ENCODE data around the gene SFN. TPM values are rescaled to one million over a fixed set of nuclear protein-coding genes. Genes with fewer than 3 reads are reported as not detected.

SFN gene
- total and polyA plus RNA-seq, 2 of the 13 experiments (the other 11 are each of a cell fraction or from before 2014, with no cell fraction given) = 4.3 to 5.6 TPM

DNA sequence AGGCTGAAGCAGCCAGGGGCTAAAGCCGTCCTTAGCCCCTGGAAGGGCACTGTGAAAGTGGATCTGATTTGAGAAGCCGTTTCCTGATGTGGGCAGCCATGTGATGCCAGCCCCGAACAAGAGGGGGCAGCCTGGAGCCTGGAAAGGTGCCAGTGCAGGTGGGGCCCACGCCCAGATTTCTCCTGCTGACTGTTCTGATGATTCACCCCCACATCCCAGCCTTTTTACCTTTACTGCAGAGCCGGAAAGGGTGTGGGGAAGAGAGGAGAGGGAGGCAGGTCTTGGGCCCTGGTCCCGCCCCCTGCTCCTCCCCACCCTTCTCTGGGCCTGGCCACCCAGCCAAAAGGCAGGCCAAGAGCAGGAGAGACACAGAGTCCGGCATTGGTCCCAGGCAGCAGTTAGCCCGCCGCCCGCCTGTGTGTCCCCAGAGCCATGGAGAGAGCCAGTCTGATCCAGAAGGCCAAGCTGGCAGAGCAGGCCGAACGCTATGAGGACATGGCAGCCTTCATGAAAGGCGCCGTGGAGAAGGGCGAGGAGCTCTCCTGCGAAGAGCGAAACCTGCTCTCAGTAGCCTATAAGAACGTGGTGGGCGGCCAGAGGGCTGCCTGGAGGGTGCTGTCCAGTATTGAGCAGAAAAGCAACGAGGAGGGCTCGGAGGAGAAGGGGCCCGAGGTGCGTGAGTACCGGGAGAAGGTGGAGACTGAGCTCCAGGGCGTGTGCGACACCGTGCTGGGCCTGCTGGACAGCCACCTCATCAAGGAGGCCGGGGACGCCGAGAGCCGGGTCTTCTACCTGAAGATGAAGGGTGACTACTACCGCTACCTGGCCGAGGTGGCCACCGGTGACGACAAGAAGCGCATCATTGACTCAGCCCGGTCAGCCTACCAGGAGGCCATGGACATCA is at the start of gene SFN (continued):
- TF ChIP-seq ZBTB44 (CRISPR knock-in tag; IDR thresholded peaks at IDR 0.05) (no peak), ISX (CRISPR knock-in tag; conservative IDR thresholded peaks at IDR 0.05) (no peak), JUND (CRISPR knock-in tag; IDR thresholded peaks at IDR 0.05) (no peak), ZNF710 (CRISPR knock-in tag; IDR thresholded peaks at IDR 0.05; ENCODE audit: borderline replicate concordance) (no peak), JUNB (CRISPR knock-in tag; IDR thresholded peaks at IDR 0.05; ENCODE audit: borderline replicate concordance) (no peak), RERE (CRISPR knock-in tag; IDR thresholded peaks at IDR 0.05; ENCODE audit: low read depth) (no peak), ZSCAN31 (CRISPR knock-in tag; IDR thresholded peaks at IDR 0.05; ENCODE audit: low read depth) (no peak), LBX2 (CRISPR knock-in tag; IDR thresholded peaks at IDR 0.05; ENCODE audit: borderline replicate concordance) (no peak), ISL2 (CRISPR knock-in tag; IDR thresholded peaks at IDR 0.05) (no peak), ZNF557 (CRISPR knock-in tag; IDR thresholded peaks at IDR 0.05) (no peak), NFIC (IDR thresholded peaks at IDR 0.05; ENCODE audit: low read length) (no peak), GATAD1 (CRISPR knock-in tag; IDR thresholded peaks at IDR 0.05) (no peak), ZNF296 (CRISPR knock-in tag; conservative IDR thresholded peaks at IDR 0.05) (no peak), CEBPZ (IDR thresholded peaks at IDR 0.05; ENCODE audit: low read length) (no peak), ZNF746 (CRISPR knock-in tag; IDR thresholded peaks at IDR 0.05) (no peak), MAFF (IDR thresholded peaks at IDR 0.05; ENCODE audit: low read depth, low read length) (no peak)

All from HepG2 (cell line).